ENCODE results near the gene MTCP1.

GRCh38 chrX:155031657-155032056 is 39.3 kb downstream of the MTCP1 start:
- no peak for TF ChIP-seq MAX (IDR thresholded peaks at IDR 0.05; ENCODE audit: insufficient read depth, insufficient read length)
- no peak for TF ChIP-seq CTCF (IDR thresholded peaks at IDR 0.05; ENCODE audit: extremely low read depth in 1 of 2, insufficient read depth in 1 of 2, low read depth in 1 of 2, low read length in 2 of 2)
- TF ChIP-seq POLR2AphosphoS5 (IDR thresholded peaks at IDR 0.05; ENCODE audit: insufficient read depth, low read depth, low read length): no peak
- no peak for TF ChIP-seq POLR2A (IDR thresholded peaks at IDR 0.05; ENCODE audit: low read depth, low read length)
- no peak for TF ChIP-seq FOS (IDR thresholded peaks at IDR 0.05; ENCODE audit: borderline replicate concordance, insufficient read depth, low read length)
- no peak for TF ChIP-seq EZH2 (IDR thresholded peaks at IDR 0.05; ENCODE audit: borderline replicate concordance, low read depth, low read length, severe bottlenecking)

All from endothelial cell of umbilical vein (primary cell).